ENCODE data around the gene PAQR4.

- TF ChIP-seq CTCF (IDR thresholded peaks at IDR 0.05; ENCODE audit: low read depth, low read length) (no peak), EZH2phosphoT487 (IDR thresholded peaks at IDR 0.05; ENCODE audit: low read depth) (no peak)
Observed at GRCh38 chr16:2964475-2965336, 4.4 kb upstream of the PAQR4 start.

Measured in OCI-LY3 (cell line).